ENCODE measurements around the gene CCER1.

- no peak for TF ChIP-seq CTCF (IDR thresholded peaks at IDR 0.05 in 4 of 5, conservative IDR thresholded peaks at IDR 0.05 in 1 of 5)
- no peak for TF ChIP-seq POLR2A (IDR thresholded peaks at IDR 0.05)
Observed at GRCh38 chr12:90916516-90916915, 38.5 kb downstream of the CCER1 start.

All from gastrocnemius medialis (tissue), 4 donors.